Neuronal stem cell (in vitro differentiated cells): ENCODE results near the gene ACAA2. TPM values are rescaled to one million over a fixed set of nuclear protein-coding genes. Genes with fewer than 3 reads are reported as not detected.

ENCODE experiments used
- DNase-seq: peaks from one replicate; pipeline ENCODE4 v3.0.0-alpha.2; 2013; ENCODE audit warnings: low spot score
- H2AFZ ChIP-seq: one replicate; pipeline ENCODE4 v1.6.1; 2013; ENCODE audit warnings: mild to moderate bottlenecking, low read length, inconsistent platforms
- H2AK5ac ChIP-seq: 2 replicates; pipeline ENCODE4 v1.6.1; 2013; ENCODE audit warnings: low read depth, mild to moderate bottlenecking, inconsistent platforms, low read length, moderate library complexity, mixed read lengths
- H2BK120ac ChIP-seq: 2 replicates; pipeline ENCODE4 v1.6.1; 2013; ENCODE audit warnings: low read depth, mild to moderate bottlenecking, inconsistent platforms, low read length, moderate library complexity, mixed read lengths
- H2BK12ac ChIP-seq: one replicate; pipeline ENCODE4 v1.6.1; 2013; ENCODE audit warnings: low read length, inconsistent platforms
- H2BK15ac ChIP-seq: 2 replicates; pipeline ENCODE4 v1.6.1; 2013; ENCODE audit warnings: mild to moderate bottlenecking, low read length, inconsistent platforms, mixed read lengths
- H2BK5ac ChIP-seq: one replicate; pipeline ENCODE4 v1.6.1; 2013; ENCODE audit warnings: inconsistent platforms, mild to moderate bottlenecking, low read length, moderate library complexity
- H3K14ac ChIP-seq: one replicate; pipeline ENCODE4 v1.6.1; 2013; ENCODE audit warnings: low read length, inconsistent platforms
- H3K18ac ChIP-seq: 2 replicates; pipeline ENCODE4 v1.6.1; 2013; ENCODE audit warnings: low read length, inconsistent platforms
- H3K23ac ChIP-seq: 2 replicates; pipeline ENCODE4 v1.6.1; 2013; ENCODE audit warnings: low read depth, mild to moderate bottlenecking, mixed read lengths, low read length, inconsistent platforms; ENCODE audit not compliant: poor library complexity
- H3K27ac ChIP-seq: replicated peaks from 3 replicates; pipeline ENCODE4 v1.5.1; 2013; ENCODE audit warnings: low read length, inconsistent platforms
- H3K27me3 ChIP-seq, 3 experiments: 2 replicates each; pipeline ENCODE4 v1.6.1; 2013; ENCODE audit warnings: low read length in 3 of 3, mild to moderate bottlenecking in 2 of 3, inconsistent platforms in 1 of 3, low read depth in 1 of 3, mixed read lengths in 1 of 3, moderate library complexity in 1 of 3; ENCODE audit not compliant: control insufficient read depth in 3 of 3, insufficient read depth in 3 of 3
- H3K36me3 ChIP-seq, 2 donors: replicated peaks in 1 of 2; 2 replicates each; pipeline ENCODE4 v1.6.1; 2013; ENCODE audit warnings: low read length in 2 of 2; ENCODE audit not compliant: control insufficient read depth in 2 of 2, insufficient read depth in 2 of 2
- H3K4ac ChIP-seq: 2 replicates; pipeline ENCODE4 v1.6.1; 2013; ENCODE audit warnings: inconsistent platforms, mild to moderate bottlenecking, low read length, moderate library complexity
- H3K4me1 ChIP-seq, 2 donors: 1 replicate in 1 of 2; 2 replicates in 1 of 2; pipeline ENCODE4 v1.6.1; 2013; ENCODE audit warnings: low read length in 2 of 2, low read depth in 1 of 2; ENCODE audit not compliant: control insufficient read depth in 2 of 2, insufficient read depth in 1 of 2
- H3K4me2 ChIP-seq: one replicate; pipeline ENCODE4 v1.6.1; 2013; ENCODE audit warnings: mild to moderate bottlenecking, low read length, inconsistent platforms; ENCODE audit not compliant: insufficient read depth, poor library complexity, severe bottlenecking
- H3K4me3 ChIP-seq, 2 donors: 2 replicates each; pipeline ENCODE4 v1.5.1; 2013; ENCODE audit warnings: low read length in 2 of 2, mild to moderate bottlenecking in 2 of 2, inconsistent platforms in 1 of 2, moderate library complexity in 1 of 2
- H3K79me1 ChIP-seq: one replicate; pipeline ENCODE4 v1.6.1; 2013; ENCODE audit warnings: low read depth, mild to moderate bottlenecking, inconsistent platforms, low read length, moderate library complexity
- H3K9ac ChIP-seq: one replicate; pipeline ENCODE4 v1.6.1; 2013; ENCODE audit warnings: mild to moderate bottlenecking, low read depth, low read length, inconsistent platforms; ENCODE audit not compliant: poor library complexity
- H3K9me3 ChIP-seq, 2 donors: replicated peaks in 1 of 2; 2 replicates each; pipeline versions ENCODE3 to v1.6.1; 2013; ENCODE audit warnings: low read length in 2 of 2, mild to moderate bottlenecking in 2 of 2, inconsistent platforms in 1 of 2, low read depth in 1 of 2, mixed read lengths in 1 of 2, moderate library complexity in 1 of 2; ENCODE audit not compliant: control insufficient read depth in 2 of 2, insufficient read depth in 1 of 2
- H4K8ac ChIP-seq: one replicate; pipeline ENCODE4 v1.6.1; 2013; ENCODE audit warnings: low read depth, mild to moderate bottlenecking, inconsistent platforms, low read length, moderate library complexity
- H4K91ac ChIP-seq: one replicate; pipeline ENCODE4 v1.6.1; 2013; ENCODE audit warnings: low read length, low read depth, mild to moderate bottlenecking, inconsistent platforms; ENCODE audit not compliant: poor library complexity
- WGBS, 2 donors: extraction: QIAGEN DNeasy Blood & Tissue Kit; methylation state at CpG; one replicate each; pipeline ENCODE4 v1.1.7; 2013; ENCODE audit warnings: missing lambda C conversion rate in 2 of 2, mixed read lengths in 1 of 2; ENCODE audit not compliant: insufficient read length in 2 of 2, insufficient replicate concordance in 1 of 2; ENCODE audit errors: extremely low coverage in 2 of 2; 5-methylcytosine and 5-hydroxymethylcytosine counted together
- polyA plus RNA-seq, 2 experiments: library from polyadenylated mRNA; stranded (reverse); fragments of 200-250 nt; gene quantifications; one replicate each; pipeline ENCODE4 v1.2.3, GENCODE V29; 2013

The ACAA2 gene
- 32.3 TPM for polyA plus RNA-seq (2013, experiment 1 of 2)
- 32.1 TPM for polyA plus RNA-seq (2013, experiment 2 of 2)

GRCh38 chr18:49813319-49814146 lies at the start of gene ACAA2:
TSS of gene ACAA2 (minus strand) at chr18:49813533. CDS start at chr18:49813484, 49 bp downstream.
- Histone ChIP-seq H2BK120ac (no peak within 1 kb of the TSS), H2AK5ac (no peak within 1 kb of the TSS), H2BK12ac (no peak within 1 kb of the TSS), H3K4me2 (peak within 1 kb of the TSS; percentile 66), H4K91ac (peak within 1 kb of the TSS; percentile 39), H3K9ac (peak within 1 kb of the TSS; percentile 85), H3K27me3 (no peaks in the 10 kb centered on the region), H4K8ac (no peak within 1 kb of the TSS), H3K14ac (no peak within 1 kb of the TSS), H3K27ac (peak within 1 kb of the TSS; percentile 39), H3K79me1 (no peaks in the 10 kb centered on the region), H3K36me3 (peaks cover 0 to 11% of the 10 kb centered on the region in 2 donors), H3K4me3 (peak within 1 kb of the TSS; percentile 58 to 95), H3K18ac (peak within 1 kb of the TSS; percentile 96), H2AFZ (peak within 1 kb of the TSS; percentile 98), H2BK15ac (peak within 1 kb of the TSS; percentile 98), H3K23ac (peak within 1 kb of the TSS; percentile 87), H3K4me1 (peaks cover 1 to 9% of the 10 kb centered on the region in 2 donors), H2BK5ac (peak within 1 kb of the TSS; percentile 90), H3K4ac (no peak within 1 kb of the TSS), H3K9me3 (peaks cover 0 to 16% of the 10 kb centered on the region in 2 donors)
- peak; percentile 65 for DNase-seq
- WGBS, 2 donors, result no CpG with 5 or more reads among the region's 74 CpGs

- H3K4me3 ChIP-seq, result no peak overlapping the region
- H2AK5ac ChIP-seq, result no peak overlapping the region
- no peak overlapping the region for H3K18ac ChIP-seq
- H3K4me2 ChIP-seq, result no peak overlapping the region
- no peak overlapping the region for H3K4ac ChIP-seq
- no peak overlapping the region for H2BK5ac ChIP-seq
- H3K27me3 ChIP-seq, result peaks cover 0 to 28% (median 0%) of the 10 kb centered on the region in 3 experiments
- no peak overlapping the region for H2BK12ac ChIP-seq
- H3K79me1 ChIP-seq, result no peaks in the 10 kb centered on the region
- H3K36me3 ChIP-seq, result no peaks in the 10 kb centered on the region
- H3K9ac ChIP-seq, result peak overlapping the region; percentile 9
- DNase-seq, result no peak
- WGBS, 2 donors, result no CpG with 5 or more reads among the region's 13 CpGs
- H4K91ac ChIP-seq, result no peak overlapping the region
- no peak overlapping the region for H2AFZ ChIP-seq
- no peaks in the 10 kb centered on the region for H3K9me3 ChIP-seq
- H3K14ac ChIP-seq, result no peak overlapping the region
- no peak overlapping the region for H4K8ac ChIP-seq
- H3K27ac ChIP-seq, result no peak overlapping the region
- no peak overlapping the region for H2BK120ac ChIP-seq
- no peak overlapping the region for H3K23ac ChIP-seq
- no peak overlapping the region for H2BK15ac ChIP-seq
- peaks cover 6% of the 10 kb centered on the region in 2 donors for H3K4me1 ChIP-seq
Observed at GRCh38 chr18:49862656-49863385, 49.5 kb upstream of the ACAA2 start.

GRCh38 chr18:49861659-49862058 lies 48.3 kb upstream of the ACAA2 start:
- no peak for DNase-seq
- H2BK120ac ChIP-seq, result no peak overlapping the region
- WGBS, 2 donors, result no CpG with 5 or more reads among the region's 3 CpGs

GRCh38 chr18:49859725-49860124 lies 46.4 kb upstream of the ACAA2 start:
- WGBS, 2 donors, result no CpG with 5 or more reads among the region's 12 CpGs
- peaks cover 4 to 6% of the 10 kb centered on the region in 2 donors for H3K4me1 ChIP-seq
- H3K79me1 ChIP-seq, result no peaks in the 10 kb centered on the region
- H4K91ac ChIP-seq, result no peak overlapping the region
- no peak overlapping the region for H3K23ac ChIP-seq
- no peak overlapping the region for H3K4me3 ChIP-seq
- H3K9me3 ChIP-seq, result no peaks in the 10 kb centered on the region
- DNase-seq, result no peak
- no peak overlapping the region for H2AK5ac ChIP-seq
- H3K27ac ChIP-seq, result no peak overlapping the region
- no peak overlapping the region for H3K4ac ChIP-seq
- no peak overlapping the region for H2BK12ac ChIP-seq
- H3K18ac ChIP-seq, result no peak overlapping the region
- H2BK120ac ChIP-seq, result no peak overlapping the region
- no peak overlapping the region for H3K14ac ChIP-seq
- H3K4me2 ChIP-seq, result no peak overlapping the region
- H2AFZ ChIP-seq, result no peak overlapping the region
- H3K9ac ChIP-seq, result no peak overlapping the region
- no peaks in the 10 kb centered on the region for H3K36me3 ChIP-seq
- H2BK15ac ChIP-seq, result no peak overlapping the region
- no peak overlapping the region for H2BK5ac ChIP-seq
- H4K8ac ChIP-seq, result no peak overlapping the region
- H3K27me3 ChIP-seq, result peaks cover 0 to 53% (median 0%) of the 10 kb centered on the region in 3 experiments

More at GRCh38 chr18:49861659-49862058, 48.3 kb upstream of the ACAA2 start:
- H3K18ac ChIP-seq, result no peak overlapping the region
- H4K8ac ChIP-seq, result no peak overlapping the region
- peaks cover 5 to 6% of the 10 kb centered on the region in 2 donors for H3K4me1 ChIP-seq
- H2BK5ac ChIP-seq, result no peak overlapping the region
- H3K79me1 ChIP-seq, result no peaks in the 10 kb centered on the region
- no peak overlapping the region for H3K27ac ChIP-seq
- H3K27me3 ChIP-seq, result peaks cover 0 to 36% (median 0%) of the 10 kb centered on the region in 3 experiments
- no peak overlapping the region for H3K4ac ChIP-seq
- no peak overlapping the region for H3K4me2 ChIP-seq
- H3K36me3 ChIP-seq, result no peaks in the 10 kb centered on the region
- no peak overlapping the region for H3K14ac ChIP-seq
- no peak overlapping the region for H2BK12ac ChIP-seq
- H3K9me3 ChIP-seq, result no peaks in the 10 kb centered on the region
- H4K91ac ChIP-seq, result no peak overlapping the region
- H3K4me3 ChIP-seq, result no peak overlapping the region
- H2AK5ac ChIP-seq, result no peak overlapping the region
- H2BK15ac ChIP-seq, result no peak overlapping the region
- H3K9ac ChIP-seq, result no peak overlapping the region
- H3K23ac ChIP-seq, result no peak overlapping the region
- H2AFZ ChIP-seq, result peak overlapping the region; percentile 64
